ENCODE data around the gene FAM20C.

DNA sequence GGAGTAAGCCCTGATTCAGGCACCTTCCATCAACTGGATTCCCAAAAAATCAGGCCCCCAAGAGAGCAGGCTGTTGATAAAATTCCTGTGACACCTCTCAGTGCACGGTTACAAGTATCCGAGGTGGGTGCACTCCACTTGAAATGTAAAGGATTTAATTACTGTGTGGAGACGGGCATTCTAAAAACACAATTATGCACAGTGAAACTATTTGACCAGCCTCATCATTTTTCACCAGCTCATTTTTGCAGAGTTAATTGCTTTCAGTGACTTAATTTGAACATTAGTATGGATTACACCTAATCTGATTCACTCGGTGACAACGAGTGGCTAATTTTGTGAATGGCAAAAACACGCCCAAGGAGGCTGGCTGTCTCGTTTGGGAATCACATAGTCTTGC, 99.9 kb downstream of the FAM20C start:
- TF ChIP-seq, protein P1, sequence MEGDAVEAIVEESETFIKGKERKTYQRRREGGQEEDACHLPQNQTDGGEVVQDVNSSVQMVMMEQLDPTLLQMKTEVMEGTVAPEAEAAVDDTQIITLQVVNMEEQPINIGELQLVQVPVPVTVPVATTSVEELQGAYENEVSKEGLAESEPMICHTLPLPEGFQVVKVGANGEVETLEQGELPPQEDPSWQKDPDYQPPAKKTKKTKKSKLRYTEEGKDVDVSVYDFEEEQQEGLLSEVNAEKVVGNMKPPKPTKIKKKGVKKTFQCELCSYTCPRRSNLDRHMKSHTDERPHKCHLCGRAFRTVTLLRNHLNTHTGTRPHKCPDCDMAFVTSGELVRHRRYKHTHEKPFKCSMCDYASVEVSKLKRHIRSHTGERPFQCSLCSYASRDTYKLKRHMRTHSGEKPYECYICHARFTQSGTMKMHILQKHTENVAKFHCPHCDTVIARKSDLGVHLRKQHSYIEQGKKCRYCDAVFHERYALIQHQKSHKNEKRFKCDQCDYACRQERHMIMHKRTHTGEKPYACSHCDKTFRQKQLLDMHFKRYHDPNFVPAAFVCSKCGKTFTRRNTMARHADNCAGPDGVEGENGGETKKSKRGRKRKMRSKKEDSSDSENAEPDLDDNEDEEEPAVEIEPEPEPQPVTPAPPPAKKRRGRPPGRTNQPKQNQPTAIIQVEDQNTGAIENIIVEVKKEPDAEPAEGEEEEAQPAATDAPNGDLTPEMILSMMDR (IDR thresholded peaks at IDR 0.05): no peak
- TF ChIP-seq POLR2AphosphoS5 (IDR thresholded peaks at IDR 0.05) (no peak), POLR2A (IDR thresholded peaks at IDR 0.05) (no peak), EP300 (IDR thresholded peaks at IDR 0.05) (no peak)

Data from suprapubic skin (tissue), 4 donors.